Measurements from ENCODE around the gene GNA12.
"Not testable (repeated sequence)": the region's sequence is repeated elsewhere in the genome, so short reads cannot be mapped to it uniquely, and the experiment has no call there.

DNA sequence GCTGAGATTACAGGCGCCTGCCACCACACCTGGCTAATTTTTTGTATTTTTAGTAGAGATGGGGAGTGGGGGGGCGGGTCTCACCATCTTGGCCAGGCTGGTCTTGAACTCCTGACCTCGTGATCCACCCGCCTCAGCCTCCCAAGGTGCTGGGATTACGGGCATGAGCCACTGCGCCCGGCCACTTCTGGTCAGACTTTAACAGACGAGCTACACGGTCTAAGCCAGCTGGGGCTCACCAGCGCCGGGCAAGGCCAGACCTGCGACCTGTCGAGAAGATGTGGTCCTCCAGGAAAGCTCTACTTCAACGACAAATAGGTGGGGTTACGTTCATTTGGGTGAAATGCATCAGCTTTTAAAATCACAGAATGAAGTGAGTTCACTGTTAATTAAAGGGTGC is 120.1 kb downstream of the GNA12 start:
- TF ChIP-seq POLR2AphosphoS5 (IDR thresholded peaks at IDR 0.05; ENCODE audit: low read depth); SPI1 (IDR thresholded peaks at IDR 0.05; ENCODE audit: borderline replicate concordance, low read depth); GABPA (IDR thresholded peaks at IDR 0.05; ENCODE audit: low read depth): not testable (repeated sequence)
- TF ChIP-seq, protein P1, sequence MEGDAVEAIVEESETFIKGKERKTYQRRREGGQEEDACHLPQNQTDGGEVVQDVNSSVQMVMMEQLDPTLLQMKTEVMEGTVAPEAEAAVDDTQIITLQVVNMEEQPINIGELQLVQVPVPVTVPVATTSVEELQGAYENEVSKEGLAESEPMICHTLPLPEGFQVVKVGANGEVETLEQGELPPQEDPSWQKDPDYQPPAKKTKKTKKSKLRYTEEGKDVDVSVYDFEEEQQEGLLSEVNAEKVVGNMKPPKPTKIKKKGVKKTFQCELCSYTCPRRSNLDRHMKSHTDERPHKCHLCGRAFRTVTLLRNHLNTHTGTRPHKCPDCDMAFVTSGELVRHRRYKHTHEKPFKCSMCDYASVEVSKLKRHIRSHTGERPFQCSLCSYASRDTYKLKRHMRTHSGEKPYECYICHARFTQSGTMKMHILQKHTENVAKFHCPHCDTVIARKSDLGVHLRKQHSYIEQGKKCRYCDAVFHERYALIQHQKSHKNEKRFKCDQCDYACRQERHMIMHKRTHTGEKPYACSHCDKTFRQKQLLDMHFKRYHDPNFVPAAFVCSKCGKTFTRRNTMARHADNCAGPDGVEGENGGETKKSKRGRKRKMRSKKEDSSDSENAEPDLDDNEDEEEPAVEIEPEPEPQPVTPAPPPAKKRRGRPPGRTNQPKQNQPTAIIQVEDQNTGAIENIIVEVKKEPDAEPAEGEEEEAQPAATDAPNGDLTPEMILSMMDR (IDR thresholded peaks at IDR 0.05; ENCODE audit: insufficient read depth, low read length) = not testable (repeated sequence)
- TF ChIP-seq, protein P2, sequence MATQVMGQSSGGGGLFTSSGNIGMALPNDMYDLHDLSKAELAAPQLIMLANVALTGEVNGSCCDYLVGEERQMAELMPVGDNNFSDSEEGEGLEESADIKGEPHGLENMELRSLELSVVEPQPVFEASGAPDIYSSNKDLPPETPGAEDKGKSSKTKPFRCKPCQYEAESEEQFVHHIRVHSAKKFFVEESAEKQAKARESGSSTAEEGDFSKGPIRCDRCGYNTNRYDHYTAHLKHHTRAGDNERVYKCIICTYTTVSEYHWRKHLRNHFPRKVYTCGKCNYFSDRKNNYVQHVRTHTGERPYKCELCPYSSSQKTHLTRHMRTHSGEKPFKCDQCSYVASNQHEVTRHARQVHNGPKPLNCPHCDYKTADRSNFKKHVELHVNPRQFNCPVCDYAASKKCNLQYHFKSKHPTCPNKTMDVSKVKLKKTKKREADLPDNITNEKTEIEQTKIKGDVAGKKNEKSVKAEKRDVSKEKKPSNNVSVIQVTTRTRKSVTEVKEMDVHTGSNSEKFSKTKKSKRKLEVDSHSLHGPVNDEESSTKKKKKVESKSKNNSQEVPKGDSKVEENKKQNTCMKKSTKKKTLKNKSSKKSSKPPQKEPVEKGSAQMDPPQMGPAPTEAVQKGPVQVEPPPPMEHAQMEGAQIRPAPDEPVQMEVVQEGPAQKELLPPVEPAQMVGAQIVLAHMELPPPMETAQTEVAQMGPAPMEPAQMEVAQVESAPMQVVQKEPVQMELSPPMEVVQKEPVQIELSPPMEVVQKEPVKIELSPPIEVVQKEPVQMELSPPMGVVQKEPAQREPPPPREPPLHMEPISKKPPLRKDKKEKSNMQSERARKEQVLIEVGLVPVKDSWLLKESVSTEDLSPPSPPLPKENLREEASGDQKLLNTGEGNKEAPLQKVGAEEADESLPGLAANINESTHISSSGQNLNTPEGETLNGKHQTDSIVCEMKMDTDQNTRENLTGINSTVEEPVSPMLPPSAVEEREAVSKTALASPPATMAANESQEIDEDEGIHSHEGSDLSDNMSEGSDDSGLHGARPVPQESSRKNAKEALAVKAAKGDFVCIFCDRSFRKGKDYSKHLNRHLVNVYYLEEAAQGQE (IDR thresholded peaks at IDR 0.05; ENCODE audit: insufficient replicate concordance, low read depth) = not testable (repeated sequence)

All from HL-60 (cell line).